ENCODE data around the gene LOXL1. TPM values are rescaled to one million over a fixed set of nuclear protein-coding genes. Genes with fewer than 3 reads are reported as not detected.

LOXL1 gene
- total and polyA plus RNA-seq, 9 of the 15 experiments (the other 6 are each of a cell fraction or from before 2014, with no cell fraction given): 0.14 TPM; not detected in 8

DNA sequence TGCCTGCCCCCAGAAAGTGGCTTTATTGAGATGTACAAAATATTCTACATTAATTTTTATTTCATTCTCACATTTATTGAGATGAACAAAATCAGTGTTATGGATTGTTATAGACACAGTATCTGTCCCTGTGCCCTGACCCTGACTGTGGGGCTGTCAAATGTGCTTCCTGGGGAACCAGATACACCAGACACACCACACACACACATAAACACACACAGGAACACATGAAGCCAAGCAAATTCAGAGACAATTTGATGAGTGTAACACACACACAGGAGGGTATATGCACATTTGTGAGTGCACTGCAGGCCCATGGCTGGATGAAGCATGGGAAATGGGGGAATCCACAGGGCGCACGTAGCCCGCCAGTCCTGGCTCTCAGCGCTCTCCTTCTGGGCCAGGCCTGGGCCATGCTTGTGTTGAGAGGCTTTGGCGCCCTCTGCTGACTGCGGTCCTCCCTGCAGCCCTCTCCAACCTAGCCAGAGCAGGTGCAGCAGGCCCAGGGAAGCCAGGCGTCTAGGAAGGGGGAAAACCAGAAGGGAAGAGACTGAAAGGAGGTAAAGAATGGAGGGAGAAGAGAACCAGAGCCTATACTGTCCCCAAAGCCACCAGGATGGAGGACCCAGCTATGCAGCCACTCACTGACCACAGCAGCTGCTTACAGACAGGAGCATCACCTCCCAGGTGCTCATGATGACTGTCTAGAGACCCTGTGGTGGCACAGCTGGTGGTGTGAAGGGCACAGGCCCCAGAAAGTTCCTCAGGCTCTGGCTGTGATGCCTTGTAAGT lies 18.0 kb upstream of the LOXL1 start (continued):
- TF ChIP-seq, protein P1, sequence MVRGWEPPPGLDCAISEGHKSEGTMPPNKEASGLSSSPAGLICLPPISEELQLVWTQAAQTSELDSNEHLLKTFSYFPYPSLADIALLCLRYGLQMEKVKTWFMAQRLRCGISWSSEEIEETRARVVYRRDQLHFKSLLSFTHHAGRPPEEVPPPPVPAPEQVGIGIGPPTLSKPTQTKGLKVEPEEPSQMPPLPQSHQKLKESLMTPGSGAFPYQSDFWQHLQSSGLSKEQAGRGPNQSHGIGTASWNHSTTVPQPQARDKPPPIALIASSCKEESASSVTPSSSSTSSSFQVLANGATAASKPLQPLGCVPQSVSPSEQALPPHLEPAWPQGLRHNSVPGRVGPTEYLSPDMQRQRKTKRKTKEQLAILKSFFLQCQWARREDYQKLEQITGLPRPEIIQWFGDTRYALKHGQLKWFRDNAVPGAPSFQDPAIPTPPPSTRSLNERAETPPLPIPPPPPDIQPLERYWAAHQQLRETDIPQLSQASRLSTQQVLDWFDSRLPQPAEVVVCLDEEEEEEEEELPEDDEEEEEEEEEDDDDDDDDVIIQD (CRISPR knock-in tag; IDR thresholded peaks at IDR 0.05): no peak
- TF ChIP-seq HNRNPL (IDR thresholded peaks at IDR 0.05; ENCODE audit: low read depth, low read length) (no peak), DDX20 (tag; IDR thresholded peaks at IDR 0.05; ENCODE audit: low read depth) (no peak), CHD1 (IDR thresholded peaks at IDR 0.05; ENCODE audit: low read length) (no peak), RAD21 (CRISPR knock-in tag; conservative IDR thresholded peaks at IDR 0.05 in 1 of 2, IDR thresholded peaks at IDR 0.05 in 1 of 2) (peak; percentile 57 to 89), SRSF3 (IDR thresholded peaks at IDR 0.05; ENCODE audit: insufficient read depth, low read length) (no peak)
- TF ChIP-seq, protein P2, sequence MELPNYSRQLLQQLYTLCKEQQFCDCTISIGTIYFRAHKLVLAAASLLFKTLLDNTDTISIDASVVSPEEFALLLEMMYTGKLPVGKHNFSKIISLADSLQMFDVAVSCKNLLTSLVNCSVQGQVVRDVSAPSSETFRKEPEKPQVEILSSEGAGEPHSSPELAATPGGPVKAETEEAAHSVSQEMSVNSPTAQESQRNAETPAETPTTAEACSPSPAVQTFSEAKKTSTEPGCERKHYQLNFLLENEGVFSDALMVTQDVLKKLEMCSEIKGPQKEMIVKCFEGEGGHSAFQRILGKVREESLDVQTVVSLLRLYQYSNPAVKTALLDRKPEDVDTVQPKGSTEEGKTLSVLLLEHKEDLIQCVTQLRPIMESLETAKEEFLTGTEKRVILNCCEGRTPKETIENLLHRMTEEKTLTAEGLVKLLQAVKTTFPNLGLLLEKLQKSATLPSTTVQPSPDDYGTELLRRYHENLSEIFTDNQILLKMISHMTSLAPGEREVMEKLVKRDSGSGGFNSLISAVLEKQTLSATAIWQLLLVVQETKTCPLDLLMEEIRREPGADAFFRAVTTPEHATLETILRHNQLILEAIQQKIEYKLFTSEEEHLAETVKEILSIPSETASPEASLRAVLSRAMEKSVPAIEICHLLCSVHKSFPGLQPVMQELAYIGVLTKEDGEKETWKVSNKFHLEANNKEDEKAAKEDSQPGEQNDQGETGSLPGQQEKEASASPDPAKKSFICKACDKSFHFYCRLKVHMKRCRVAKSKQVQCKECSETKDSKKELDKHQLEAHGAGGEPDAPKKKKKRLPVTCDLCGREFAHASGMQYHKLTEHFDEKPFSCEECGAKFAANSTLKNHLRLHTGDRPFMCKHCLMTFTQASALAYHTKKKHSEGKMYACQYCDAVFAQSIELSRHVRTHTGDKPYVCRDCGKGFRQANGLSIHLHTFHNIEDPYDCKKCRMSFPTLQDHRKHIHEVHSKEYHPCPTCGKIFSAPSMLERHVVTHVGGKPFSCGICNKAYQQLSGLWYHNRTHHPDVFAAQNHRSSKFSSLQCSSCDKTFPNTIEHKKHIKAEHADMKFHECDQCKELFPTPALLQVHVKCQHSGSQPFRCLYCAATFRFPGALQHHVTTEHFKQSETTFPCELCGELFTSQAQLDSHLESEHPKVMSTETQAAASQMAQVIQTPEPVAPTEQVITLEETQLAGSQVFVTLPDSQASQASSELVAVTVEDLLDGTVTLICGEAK (IDR thresholded peaks at IDR 0.05): no peak
- TF ChIP-seq, protein P2 (CRISPR knock-in tag; IDR thresholded peaks at IDR 0.05): no peak

Data from K562 (cell line).